ENCODE measurements around the gene STK40. TPM values are rescaled to one million over a fixed set of nuclear protein-coding genes. Genes with fewer than 3 reads are reported as not detected.

Gene STK40
- total RNA-seq, 2 experiments from 2014 or later = 41.2 to 44.4 TPM

DNA sequence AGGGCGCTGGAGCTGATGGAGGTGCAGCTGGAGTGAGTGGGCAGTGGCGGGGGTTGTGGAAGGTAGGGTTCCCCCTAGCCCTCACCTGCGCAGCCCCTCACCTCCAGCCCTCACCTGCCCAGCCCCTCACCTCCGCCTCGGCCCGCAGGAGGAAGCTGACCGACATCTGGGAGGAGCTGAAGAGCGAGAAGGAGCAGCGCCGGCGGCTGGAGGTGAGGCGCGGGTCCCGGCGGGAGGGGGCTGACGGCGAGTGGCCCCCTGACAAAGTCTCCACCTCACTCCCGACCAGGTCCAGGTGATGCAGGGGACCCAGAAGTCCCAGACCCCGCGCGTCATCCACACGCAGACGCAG lies 65.0 kb downstream of the STK40 start:
- Mint-ChIP-seq H3K27ac (no peak overlapping the region), H3K36me3 (ENCODE audit: low read depth) (peaks cover 8% of the 10 kb centered on the region), H3K4me3 (peak overlapping the region; percentile 60), H3K9me3 (no peaks in the 10 kb centered on the region), H3K27me3 (peaks cover 2% of the 10 kb centered on the region), H3K4me1 (ENCODE audit: low read depth) (peaks cover 27% of the 10 kb centered on the region)
- ATAC-seq (no peak), DNase-seq (no peak)
- TF ChIP-seq CTCF (IDR thresholded peaks at IDR 0.05) = no peak
- ChIA-PET POLR2A (interaction anchor here (1.0 to 7.9 kb wide), 2 partner anchors 14 to 86 kb away, joined by 3 to 89 read pairs; partner anchors contain the start of gene SH3D21), CTCF (interaction anchor here (1.2 to 1.4 kb wide), 3 partner anchors 21 to 186 kb away, joined by 4 read pairs; no protein-coding TSS in a partner anchor)
- intact Hi-C loops (cut with micrococcal nuclease) = no loop called here

GRCh38 chr1:36320291-36320761 lies 65.4 kb downstream of the STK40 start:
- no peak for TF ChIP-seq CTCF (IDR thresholded peaks at IDR 0.05)
- ChIA-PET POLR2A (interaction anchor here (1.0 to 7.9 kb wide), 2 partner anchors 13 to 86 kb away, joined by 3 to 89 read pairs; partner anchors contain the start of gene SH3D21), CTCF (interaction anchor here (1.2 to 2.5 kb wide), 2 partner anchors 23 to 48 kb away, joined by 4 to 7 read pairs; no protein-coding TSS in a partner anchor)
- Mint-ChIP-seq H3K4me1 (ENCODE audit: low read depth) (peaks cover 27% of the 10 kb centered on the region), H3K36me3 (ENCODE audit: low read depth) (peaks cover 8% of the 10 kb centered on the region), H3K9me3 (no peaks in the 10 kb centered on the region), H3K27me3 (no peaks in the 10 kb centered on the region), H3K4me3 (peak overlapping the region; percentile 60), H3K27ac (no peak overlapping the region)
- no peak for DNase-seq
- intact Hi-C loops (cut with micrococcal nuclease) = no loop called here
- no peak for ATAC-seq

DNA sequence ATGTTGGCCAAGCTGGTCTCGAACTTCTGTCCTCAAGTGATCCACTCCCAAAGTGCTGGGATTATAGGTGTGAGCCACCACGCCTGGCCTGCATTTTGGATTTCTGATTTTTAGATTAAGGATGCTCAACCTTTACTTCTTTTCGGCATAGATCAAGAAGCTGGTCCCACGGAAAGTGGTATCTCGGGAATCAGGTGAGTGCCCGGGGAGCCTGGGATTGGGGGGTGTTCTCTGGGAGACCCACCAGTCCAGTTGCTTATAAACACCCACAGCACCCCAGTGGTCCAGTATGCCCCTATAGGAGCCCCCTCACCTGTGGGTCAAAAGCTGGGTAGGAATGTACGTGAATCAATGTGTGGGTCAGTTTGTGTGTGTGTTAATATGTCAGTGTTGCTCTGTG lies 76.3 kb downstream of the STK40 start:
- ChIA-PET POLR2A (interaction anchor here (1.0 to 10.3 kb wide), 3 partner anchors 12 to 149 kb away, joined by 3 to 89 read pairs (median 5); partner anchors contain the start of genes EVA1B and STK40), CTCF (interaction anchor here (0.7 to 1.9 kb wide), 5 partner anchors 9 to 160 kb away, joined by 3 to 7 read pairs (median 3); partner anchors contain the start of gene TRAPPC3)
- no peak for DNase-seq
- Mint-ChIP-seq H3K27me3 (no peaks in the 10 kb centered on the region), H3K27ac (no peak overlapping the region), H3K4me3 (no peak overlapping the region), H3K4me1 (ENCODE audit: low read depth) (peaks cover 18% of the 10 kb centered on the region), H3K36me3 (ENCODE audit: low read depth) (peaks cover 18% of the 10 kb centered on the region), H3K9me3 (no peaks in the 10 kb centered on the region)
- ATAC-seq = no peak
- TF ChIP-seq CTCF (IDR thresholded peaks at IDR 0.05) = no peak
- intact Hi-C loops (cut with micrococcal nuclease) = no loop called here

GRCh38 chr1:36307601-36308330 lies 78.0 kb downstream of the STK40 start:
- Mint-ChIP-seq H3K4me3 (peak overlapping the region; percentile 93), H3K9me3 (no peaks in the 10 kb centered on the region), H3K27me3 (no peaks in the 10 kb centered on the region), H3K36me3 (ENCODE audit: low read depth) (peaks cover 26% of the 10 kb centered on the region), H3K27ac (peak overlapping the region; percentile 53), H3K4me1 (ENCODE audit: low read depth) (peaks cover 30% of the 10 kb centered on the region)
- TF ChIP-seq CTCF (IDR thresholded peaks at IDR 0.05) = no peak
- DNase-seq = no peak
- intact Hi-C loops (cut with micrococcal nuclease) = no loop called here
- ChIA-PET CTCF (interaction anchor here (1.4 to 2.0 kb wide), 3 partner anchors 35 to 112 kb away, joined by 4 to 5 read pairs (median 5); no protein-coding TSS in a partner anchor), POLR2A (interaction anchor here (1.0 to 10.3 kb wide), 6 partner anchors 9 to 156 kb away, joined by 3 to 89 read pairs (median 4); partner anchors contain the start of gene EVA1B)
- no peak for ATAC-seq

Measured in activated CD8-positive, alpha-beta T cell treated with anti-CD3 and anti-CD28 coated beads for 36 hours (primary cell).